IMR-90 (cell line): ENCODE data around the gene UBE2V1. TPM values are rescaled to one million over a fixed set of nuclear protein-coding genes. Genes with fewer than 3 reads are reported as not detected.

Source experiments
- ATAC-seq: fragments of 200-7000 bp; cut with Tn5 transposase; 2 replicates; pipeline ENCODE4 v1.9.1; 2020; ENCODE audit warnings: low read depth, mild to moderate bottlenecking, moderate library complexity
- BruUV-seq: library from RNA; stranded (reverse); fragments of 400-500 nt; replicated peaks from 2 replicates; lab custom pipeline; 2021; lab: Mats Ljungman, UMichigan
- CTCF ChIA-PET: fragments of 300-600 bp; formaldehyde crosslinking; extraction: SDS; loops from one replicate; lab custom pipeline; 2021; ENCODE audit warnings: antibody characterized with exemption; lab: Yijun Ruan, JAX
- POLR2A ChIA-PET: fragments of 300-600 bp; sonication (Branson Sonifier 250); formaldehyde crosslinking; loops from one replicate; lab custom pipeline; 2022; ENCODE audit warnings: antibody characterized with exemption; ENCODE audit not compliant: unreplicated experiment; lab: Charles Lee
- DNase-seq: peaks from one replicate; pipeline ENCODE4 v3.0.0; 2013
- H2AFZ ChIP-seq: replicated peaks from 2 replicates; pipeline ENCODE3; 2013; ENCODE audit warnings: low read length, mild to moderate bottlenecking; ENCODE audit not compliant: poor library complexity
- H2AK5ac ChIP-seq: 2 replicates; pipeline ENCODE4 v1.6.1; 2013; ENCODE audit warnings: low read depth, low read length, inconsistent platforms
- H2AK9ac ChIP-seq: replicated peaks from 2 replicates; pipeline ENCODE3; 2013; ENCODE audit warnings: mild to moderate bottlenecking, low read depth, low read length, moderate library complexity; ENCODE audit not compliant: poor library complexity
- H2BK120ac ChIP-seq: 2 replicates; pipeline ENCODE4 v1.6.1; 2013; ENCODE audit warnings: low read depth, low read length, inconsistent platforms
- H2BK15ac ChIP-seq: 3 replicates; pipeline ENCODE4 v1.6.1; 2013; ENCODE audit warnings: low read depth, low read length, inconsistent platforms
- H2BK20ac ChIP-seq: 2 replicates; pipeline ENCODE4 v1.6.1; 2013; ENCODE audit warnings: low read depth, mild to moderate bottlenecking, inconsistent platforms, low read length, moderate library complexity
- H2BK5ac ChIP-seq: 2 replicates; pipeline ENCODE4 v1.6.1; 2013; ENCODE audit warnings: mild to moderate bottlenecking, low read depth, low read length, inconsistent platforms; ENCODE audit not compliant: poor library complexity, severe bottlenecking
- H3K14ac ChIP-seq: replicated peaks from 2 replicates; pipeline ENCODE4 v1.6.1; 2013; ENCODE audit warnings: low read depth, low read length, inconsistent platforms
- H3K18ac ChIP-seq: 2 replicates; pipeline ENCODE4 v1.6.1; 2013; ENCODE audit warnings: low read depth, low read length, control low read depth
- H3K23ac ChIP-seq: 2 replicates; pipeline ENCODE4 v1.6.1; 2013; ENCODE audit warnings: low read depth, low read length, inconsistent platforms
- H3K27ac ChIP-seq: 2 replicates; pipeline ENCODE4 v1.5.1; 2013; ENCODE audit warnings: mild to moderate bottlenecking, control low read depth, low read length; ENCODE audit not compliant: insufficient read depth
- H3K27me3 ChIP-seq: 2 replicates; pipeline ENCODE4 v1.6.1; 2013; ENCODE audit warnings: low read length; ENCODE audit not compliant: control insufficient read depth, insufficient read depth
- H3K36me3 ChIP-seq: 2 replicates; pipeline ENCODE4 v1.6.1; 2013; ENCODE audit warnings: low read length, mixed read lengths; ENCODE audit not compliant: control insufficient read depth, insufficient read depth
- H3K4ac ChIP-seq: 2 replicates; pipeline ENCODE4 v1.6.1; 2013; ENCODE audit warnings: low read depth, low read length, inconsistent platforms
- H3K4me1 ChIP-seq: 2 replicates; pipeline ENCODE4 v1.6.1; 2013; ENCODE audit warnings: low read length, mixed read lengths; ENCODE audit not compliant: control insufficient read depth, insufficient read depth
- H3K4me2 ChIP-seq: 2 replicates; pipeline ENCODE4 v1.6.1; 2013; ENCODE audit warnings: low read depth, mild to moderate bottlenecking, control low read depth, low read length, moderate library complexity
- H3K4me3 ChIP-seq: 2 replicates; pipeline ENCODE4 v1.5.1; 2013; ENCODE audit warnings: low read depth, mild to moderate bottlenecking, control low read depth, low read length, moderate library complexity; ENCODE audit not compliant: insufficient read depth
- H3K56ac ChIP-seq: 2 replicates; pipeline ENCODE4 v1.6.1; 2013; ENCODE audit warnings: low read length, inconsistent platforms; ENCODE audit not compliant: insufficient read depth; ENCODE audit errors: extremely low read depth
- H3K79me1 ChIP-seq, 2 experiments: 2 replicates each; pipeline ENCODE4 v1.6.1; 2013; ENCODE audit warnings: low read length in 2 of 2, inconsistent platforms in 1 of 2, low read depth in 1 of 2
- H3K9ac ChIP-seq: 2 replicates; pipeline ENCODE4 v1.6.1; 2013; ENCODE audit warnings: low read depth, low read length, control low read depth
- H3K9me1 ChIP-seq: 2 replicates; pipeline ENCODE4 v1.6.1; 2013; ENCODE audit warnings: low read length, inconsistent platforms; ENCODE audit not compliant: insufficient read depth
- H3K9me3 ChIP-seq: 2 replicates; pipeline ENCODE4 v1.6.1; 2013; ENCODE audit warnings: low read length; ENCODE audit not compliant: control insufficient read depth, insufficient read depth
- H4K20me1 ChIP-seq: 2 replicates; pipeline ENCODE4 v1.6.1; 2013; ENCODE audit warnings: low read length, inconsistent platforms; ENCODE audit not compliant: insufficient read depth
- H4K5ac ChIP-seq: 2 replicates; pipeline ENCODE4 v1.6.1; 2013; ENCODE audit warnings: mild to moderate bottlenecking, low read depth, low read length, control low read depth
- H4K8ac ChIP-seq, 2 experiments: 2 replicates each; pipeline ENCODE4 v1.6.1; 2013; ENCODE audit warnings: low read depth in 2 of 2, low read length in 2 of 2, control low read depth in 1 of 2, inconsistent platforms in 1 of 2
- H4K91ac ChIP-seq: 2 replicates; pipeline ENCODE4 v1.6.1; 2013; ENCODE audit warnings: low read depth, low read length, inconsistent platforms; ENCODE audit not compliant: insufficient read depth
- BHLHE40 ChIP-seq: fragments of 150-350 bp; IDR thresholded peaks from 2 replicates; pipeline ENCODE4 v1.6.1; 2016; ENCODE audit warnings: mild to moderate bottlenecking, low read depth, low read length
- CEBPB ChIP-seq: IDR thresholded peaks from 2 replicates; pipeline ENCODE4 v1.6.1; 2012; ENCODE audit warnings: low read depth, low read length, improper control_type of control experiment
- CHD1 ChIP-seq: IDR thresholded peaks from 2 replicates; pipeline ENCODE4 v1.6.1; 2012; ENCODE audit warnings: low read depth, low read length, improper control_type of control experiment
- FOS ChIP-seq: fragments of 150-350 bp; IDR thresholded peaks from 2 replicates; pipeline ENCODE4 v1.6.1; 2016; ENCODE audit warnings: low read depth, low read length
- MAFK ChIP-seq: IDR thresholded peaks from 2 replicates; pipeline ENCODE4 v1.6.1; 2012; ENCODE audit warnings: low read depth, low read length, improper control_type of control experiment
- MAZ ChIP-seq: IDR thresholded peaks from 2 replicates; pipeline ENCODE4 v1.6.1; 2012; ENCODE audit warnings: low read depth, mild to moderate bottlenecking, low read length, improper control_type of control experiment, moderate library complexity, borderline replicate concordance
- MXI1 ChIP-seq: IDR thresholded peaks from 2 replicates; pipeline ENCODE4 v1.6.1; 2012; ENCODE audit warnings: low read depth, mild to moderate bottlenecking, low read length, moderate library complexity, borderline replicate concordance
- NFE2L2 ChIP-seq: fragments of 150-350 bp; IDR thresholded peaks from 2 replicates; pipeline ENCODE4 v1.6.1; 2016; ENCODE audit warnings: low read depth, mild to moderate bottlenecking, low read length
- POLR2A ChIP-seq: IDR thresholded peaks from 2 replicates; pipeline ENCODE4 v1.6.1; 2012; ENCODE audit warnings: mild to moderate bottlenecking, low read depth, low read length
- RAD21 ChIP-seq: IDR thresholded peaks from 2 replicates; pipeline ENCODE4 v1.6.1; 2012; ENCODE audit warnings: low read length, improper control_type of control experiment
- RCOR1 ChIP-seq: IDR thresholded peaks from 2 replicates; pipeline ENCODE4 v1.6.1; 2012; ENCODE audit warnings: mild to moderate bottlenecking, low read length, improper control_type of control experiment; ENCODE audit not compliant: insufficient replicate concordance
- RFX5 ChIP-seq: IDR thresholded peaks from 2 replicates; pipeline ENCODE4 v1.8.0; 2012; ENCODE audit warnings: low read depth, mild to moderate bottlenecking, low read length, moderate library complexity
- WGBS, 2 experiments: methylation state at CpG; one replicate each; pipeline versions ENCODE4 v1.1.5 to v1.1.7; 2013; ENCODE audit warnings: missing lambda C conversion rate in 2 of 2; ENCODE audit not compliant: insufficient read length in 1 of 2; ENCODE audit errors: extremely low coverage in 2 of 2; 5-methylcytosine and 5-hydroxymethylcytosine counted together
- dilution Hi-C: fragments of 300-500 bp; cut with HindIII; formaldehyde crosslinking; loops from one replicate; pipeline ENCODE4 v1.14.3; 2018; ENCODE audit warnings: low sequenced_read_pairs; ENCODE audit not compliant: unreplicated experiment
- in situ Hi-C: fragments of 300-500 bp; cut with MboI; formaldehyde crosslinking; loops from 3 replicates; pipeline ENCODE4 v1.14.3; 2019; ENCODE audit warnings: low sequenced_read_pairs, inconsistent platforms, mixed read lengths
- intact Hi-C: fragments of 100-400 bp; cut with micrococcal nuclease; formaldehyde crosslinking; loops from 2 replicates; pipeline ENCODE4 v1.10.0; 2022
- polyA plus RNA-seq, 3 experiments: library from polyadenylated mRNA; depleted of rRNA; stranded (reverse); fragments of >200 nt; gene quantifications; 2 replicates each; pipeline ENCODE4 v1.2.3, GENCODE V29; 2012; ENCODE audit warnings: low replicate concordance in 1 of 3
- total RNA-seq: library from RNA; depleted of rRNA; stranded (reverse); fragments of >200 nt; gene quantifications from 2 replicates; pipeline ENCODE4 v1.2.3, GENCODE V29; 2012
- TF ChIP-seq, protein P1 (sequence below): conservative IDR thresholded peaks from 2 replicates; pipeline ENCODE4 v1.5.1; 2012; ENCODE audit warnings: mild to moderate bottlenecking, low read depth, low read length, improper control_type of control experiment
- TF ChIP-seq, protein P2 (sequence below): fragments of 150-350 bp; IDR thresholded peaks from 2 replicates; pipeline ENCODE4 v1.6.1; 2016; ENCODE audit warnings: low read depth, mild to moderate bottlenecking, low read length, moderate library complexity, borderline replicate concordance
- TF ChIP-seq, protein P3 (sequence below): fragments of 150-350 bp; IDR thresholded peaks from 2 replicates; pipeline ENCODE4 v1.6.1; 2017; ENCODE audit warnings: mild to moderate bottlenecking, antibody characterized with exemption, low read length, low read depth

Gene UBE2V1
- total and polyA plus RNA-seq, 2 of the 4 experiments (the other 2 are of a cell fraction) = 20.1 to 138 TPM

DNA sequence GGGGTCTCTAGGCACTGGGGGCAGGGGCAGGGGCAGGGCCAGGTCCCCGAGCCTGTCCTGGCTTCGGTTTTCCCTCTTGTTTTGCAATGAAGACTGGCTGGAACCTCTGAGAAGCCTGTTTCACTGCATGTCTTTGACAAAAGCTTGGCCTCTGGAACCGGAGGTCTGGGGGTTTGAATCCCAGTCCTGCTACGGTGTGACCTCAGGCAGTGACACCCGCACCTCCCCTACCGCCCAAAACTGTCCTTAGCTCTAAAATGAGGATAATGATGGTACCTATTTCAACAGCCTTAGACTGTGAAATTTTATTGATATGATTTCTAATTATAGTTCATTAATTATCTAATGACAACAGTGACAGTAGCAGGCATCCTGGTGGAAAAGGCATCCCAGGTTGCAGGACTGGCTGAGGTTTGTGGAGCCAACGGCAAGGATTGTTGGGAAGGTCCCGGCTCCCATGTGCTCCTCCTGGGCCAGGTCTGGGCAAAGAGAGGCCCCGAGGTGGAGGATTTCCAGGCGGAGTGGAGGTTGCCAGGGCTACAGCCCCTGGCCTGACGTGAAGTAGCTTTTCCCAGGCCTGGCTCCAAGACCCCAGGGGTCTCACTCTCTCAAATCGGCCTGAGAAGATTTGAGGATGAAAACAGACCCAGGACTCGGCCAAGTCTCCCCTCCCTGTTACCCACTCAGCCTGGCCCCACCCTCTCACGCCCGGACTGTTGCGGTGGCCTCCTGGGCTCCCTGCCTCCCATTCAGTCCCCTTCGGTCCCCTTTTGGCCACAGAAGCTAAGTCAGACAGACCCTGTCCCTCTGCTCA lies 72.3 kb downstream of the UBE2V1 start:
- Histone ChIP-seq H4K5ac (no peak overlapping the region), H3K27ac (no peak overlapping the region), H4K91ac (no peak overlapping the region), H2AK9ac (no peak overlapping the region), H3K4me3 (no peak overlapping the region), H3K23ac (no peak overlapping the region), H3K56ac (no peak overlapping the region), H2BK5ac (no peak overlapping the region), H2AFZ (no peak overlapping the region), H2AK5ac (peak overlapping the region; percentile 82; the same call in 1 of the 2 replicates), H3K79me1 (no peaks in the 10 kb centered on the region), H2BK120ac (no peak overlapping the region), H3K9ac (no peak overlapping the region), H3K4ac (no peak overlapping the region), H2BK20ac (no peak overlapping the region), H4K8ac (no peak overlapping the region), H3K36me3 (no peaks in the 10 kb centered on the region), H2BK15ac (no peak overlapping the region), H3K27me3 (no peaks in the 10 kb centered on the region), H3K4me1 (peaks cover 5% of the 10 kb centered on the region), H3K9me3 (no peaks in the 10 kb centered on the region), H4K20me1 (no peaks in the 10 kb centered on the region; the same call in 1 of the 2 replicates), H3K14ac (no peak overlapping the region), H3K18ac (no peak overlapping the region), H3K4me2 (no peak overlapping the region), H3K9me1 (0 out of 2 replicates have a peak, but pooled peaks cover 3% of the 10 kb centered on the region)
- intact Hi-C loops = no loop called here
- DNase-seq = no peak
- WGBS, 2 experiments = no CpG with 5 or more reads among the region's 17 CpGs
- CTCF ChIA-PET = no interaction called here
- no peak for ATAC-seq
- POLR2A ChIA-PET = no interaction called here
- dilution Hi-C loops = no loop called here
- BruUV-seq = no TSS peak
- in situ Hi-C loops = no loop called here
- TF ChIP-seq NFE2L2 (no peak), MXI1 (no peak), CEBPB (no peak), MAFK (no peak), RAD21 (no peak), POLR2A (no peak), RCOR1 (no peak), BHLHE40 (no peak), FOS (no peak), MAZ (no peak), CHD1 (no peak), RFX5 (no peak)
- TF ChIP-seq, protein P1, sequence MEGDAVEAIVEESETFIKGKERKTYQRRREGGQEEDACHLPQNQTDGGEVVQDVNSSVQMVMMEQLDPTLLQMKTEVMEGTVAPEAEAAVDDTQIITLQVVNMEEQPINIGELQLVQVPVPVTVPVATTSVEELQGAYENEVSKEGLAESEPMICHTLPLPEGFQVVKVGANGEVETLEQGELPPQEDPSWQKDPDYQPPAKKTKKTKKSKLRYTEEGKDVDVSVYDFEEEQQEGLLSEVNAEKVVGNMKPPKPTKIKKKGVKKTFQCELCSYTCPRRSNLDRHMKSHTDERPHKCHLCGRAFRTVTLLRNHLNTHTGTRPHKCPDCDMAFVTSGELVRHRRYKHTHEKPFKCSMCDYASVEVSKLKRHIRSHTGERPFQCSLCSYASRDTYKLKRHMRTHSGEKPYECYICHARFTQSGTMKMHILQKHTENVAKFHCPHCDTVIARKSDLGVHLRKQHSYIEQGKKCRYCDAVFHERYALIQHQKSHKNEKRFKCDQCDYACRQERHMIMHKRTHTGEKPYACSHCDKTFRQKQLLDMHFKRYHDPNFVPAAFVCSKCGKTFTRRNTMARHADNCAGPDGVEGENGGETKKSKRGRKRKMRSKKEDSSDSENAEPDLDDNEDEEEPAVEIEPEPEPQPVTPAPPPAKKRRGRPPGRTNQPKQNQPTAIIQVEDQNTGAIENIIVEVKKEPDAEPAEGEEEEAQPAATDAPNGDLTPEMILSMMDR = no peak
- TF ChIP-seq, protein P2, sequence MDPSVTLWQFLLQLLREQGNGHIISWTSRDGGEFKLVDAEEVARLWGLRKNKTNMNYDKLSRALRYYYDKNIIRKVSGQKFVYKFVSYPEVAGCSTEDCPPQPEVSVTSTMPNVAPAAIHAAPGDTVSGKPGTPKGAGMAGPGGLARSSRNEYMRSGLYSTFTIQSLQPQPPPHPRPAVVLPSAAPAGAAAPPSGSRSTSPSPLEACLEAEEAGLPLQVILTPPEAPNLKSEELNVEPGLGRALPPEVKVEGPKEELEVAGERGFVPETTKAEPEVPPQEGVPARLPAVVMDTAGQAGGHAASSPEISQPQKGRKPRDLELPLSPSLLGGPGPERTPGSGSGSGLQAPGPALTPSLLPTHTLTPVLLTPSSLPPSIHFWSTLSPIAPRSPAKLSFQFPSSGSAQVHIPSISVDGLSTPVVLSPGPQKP = no peak
- TF ChIP-seq, protein P3, sequence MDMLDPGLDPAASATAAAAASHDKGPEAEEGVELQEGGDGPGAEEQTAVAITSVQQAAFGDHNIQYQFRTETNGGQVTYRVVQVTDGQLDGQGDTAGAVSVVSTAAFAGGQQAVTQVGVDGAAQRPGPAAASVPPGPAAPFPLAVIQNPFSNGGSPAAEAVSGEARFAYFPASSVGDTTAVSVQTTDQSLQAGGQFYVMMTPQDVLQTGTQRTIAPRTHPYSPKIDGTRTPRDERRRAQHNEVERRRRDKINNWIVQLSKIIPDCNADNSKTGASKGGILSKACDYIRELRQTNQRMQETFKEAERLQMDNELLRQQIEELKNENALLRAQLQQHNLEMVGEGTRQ = no peak
